ENCODE results near the gene FAM151B.

DNA sequence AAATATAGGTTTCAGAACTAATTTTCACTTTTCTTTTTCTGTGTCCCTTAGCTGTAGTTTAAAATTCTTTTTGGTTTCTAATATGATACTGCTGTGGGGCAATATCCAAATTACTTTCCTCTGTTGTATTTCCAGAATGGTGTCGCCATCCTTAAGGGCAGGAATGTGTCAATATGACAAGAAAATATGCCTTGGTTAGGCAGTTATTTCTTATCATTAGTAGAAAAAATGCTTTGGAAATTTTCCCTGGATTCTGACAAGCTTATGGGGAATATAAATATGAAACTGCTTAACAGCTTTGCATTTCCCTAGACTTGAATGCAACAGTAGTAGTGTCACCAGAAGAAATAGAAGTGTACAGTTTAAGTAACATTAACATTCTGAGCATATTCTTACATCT lies 52.8 kb downstream of the FAM151B start:
- TF ChIP-seq, protein P1, sequence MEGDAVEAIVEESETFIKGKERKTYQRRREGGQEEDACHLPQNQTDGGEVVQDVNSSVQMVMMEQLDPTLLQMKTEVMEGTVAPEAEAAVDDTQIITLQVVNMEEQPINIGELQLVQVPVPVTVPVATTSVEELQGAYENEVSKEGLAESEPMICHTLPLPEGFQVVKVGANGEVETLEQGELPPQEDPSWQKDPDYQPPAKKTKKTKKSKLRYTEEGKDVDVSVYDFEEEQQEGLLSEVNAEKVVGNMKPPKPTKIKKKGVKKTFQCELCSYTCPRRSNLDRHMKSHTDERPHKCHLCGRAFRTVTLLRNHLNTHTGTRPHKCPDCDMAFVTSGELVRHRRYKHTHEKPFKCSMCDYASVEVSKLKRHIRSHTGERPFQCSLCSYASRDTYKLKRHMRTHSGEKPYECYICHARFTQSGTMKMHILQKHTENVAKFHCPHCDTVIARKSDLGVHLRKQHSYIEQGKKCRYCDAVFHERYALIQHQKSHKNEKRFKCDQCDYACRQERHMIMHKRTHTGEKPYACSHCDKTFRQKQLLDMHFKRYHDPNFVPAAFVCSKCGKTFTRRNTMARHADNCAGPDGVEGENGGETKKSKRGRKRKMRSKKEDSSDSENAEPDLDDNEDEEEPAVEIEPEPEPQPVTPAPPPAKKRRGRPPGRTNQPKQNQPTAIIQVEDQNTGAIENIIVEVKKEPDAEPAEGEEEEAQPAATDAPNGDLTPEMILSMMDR (optimal IDR thresholded peaks at IDR 0.05 in 1 of 3, IDR thresholded peaks at IDR 0.05 in 1 of 3, conservative IDR thresholded peaks at IDR 0.05 in 1 of 3; ENCODE audit: extremely low read depth in 1 of 3, insufficient read depth in 2 of 3, low read length in 3 of 3), result no peak
- no peak for TF ChIP-seq EZH2 (IDR thresholded peaks at IDR 0.05; ENCODE audit: low read length)

Data from keratinocyte (primary cell).